ENCODE results near the gene NQO2.

GRCh38 chr6:3032986-3033385, 33.3 kb downstream of the NQO2 start:
- TF ChIP-seq CTCF (conservative IDR thresholded peaks at IDR 0.05) (no peak), ZFX (IDR thresholded peaks at IDR 0.05) (no peak)

All from C4-2B (cell line).